Measurements from ENCODE around the gene PPFIBP1.

DNA sequence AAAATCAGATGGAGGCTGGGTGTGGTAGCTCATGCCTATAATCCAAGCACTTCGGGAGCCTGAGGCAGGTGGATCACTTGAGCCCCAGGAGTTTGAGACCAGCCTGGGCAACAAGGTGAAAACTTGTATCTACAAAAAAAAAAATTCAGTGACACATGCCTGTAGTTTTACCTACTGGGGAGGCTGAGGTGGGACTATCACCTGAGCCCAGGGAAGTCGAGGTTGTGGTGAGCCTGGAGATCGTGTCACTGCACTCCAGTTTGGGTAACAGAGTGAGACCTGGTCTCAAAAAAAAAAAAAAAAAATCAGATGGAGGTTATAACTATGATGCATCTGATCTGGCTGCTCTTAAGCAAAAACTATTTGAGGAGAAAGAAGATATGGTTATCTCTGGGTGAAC is 26.6 kb upstream of the PPFIBP1 start:
- TF ChIP-seq CTCF (IDR thresholded peaks at IDR 0.05; ENCODE audit: low read length) (no peak), EZH2phosphoT487 (IDR thresholded peaks at IDR 0.05; ENCODE audit: low read length) (no peak)

Measured in MM.1S (cell line).